PC-3 (cell line): ENCODE measurements around the gene JARID2. TPM values are rescaled to one million over a fixed set of nuclear protein-coding genes. Genes with fewer than 3 reads are reported as not detected.

Experiments used
- ATAC-seq: fragments of 200-7000 bp; cut with Tn5 transposase; 2 replicates; pipeline ENCODE4 v1.9.1; 2020; ENCODE audit warnings: mild to moderate bottlenecking, moderate library complexity
- BruUV-seq: library from RNA; stranded (reverse); fragments of 400-500 nt; replicated peaks from 2 replicates; lab custom pipeline; 2021; lab: Mats Ljungman, UMichigan
- CTCF ChIA-PET: fragments of 300-600 bp; sonication (Branson Sonifier 250); formaldehyde crosslinking; loops from one replicate; lab custom pipeline; 2022; ENCODE audit warnings: antibody characterized with exemption; lab: Charles Lee
- POLR2A ChIA-PET: fragments of 300-600 bp; sonication (Branson Sonifier 250); formaldehyde crosslinking; loops from one replicate; lab custom pipeline; 2022; ENCODE audit warnings: antibody characterized with exemption; ENCODE audit not compliant: unreplicated experiment; lab: Charles Lee
- DNase-seq: peaks from one replicate; pipeline ENCODE4 v3.0.0-alpha.2; 2015
- H2AFZ ChIP-seq: fragments of 300-600 bp; sonication (generic); 2 replicates; pipeline ENCODE4 v1.6.0; 2016; ENCODE audit warnings: antibody characterized with exemption, low read length
- H3F3A ChIP-seq: fragments of 300-600 bp; sonication (generic); one replicate; pipeline ENCODE4 v1.6.0; 2017; ENCODE audit warnings: antibody characterized with exemption, low read length, control low read depth, mild to moderate bottlenecking; ENCODE audit not compliant: unreplicated experiment
- H3K27ac ChIP-seq: fragments of 300-600 bp; sonication (generic); 2 replicates; pipeline ENCODE4 v1.5.1; 2016; ENCODE audit warnings: mild to moderate bottlenecking, low read length
- H3K27me3 ChIP-seq: fragments of 300-600 bp; sonication (generic); 2 replicates; pipeline ENCODE4 v1.6.1; 2016; ENCODE audit warnings: low read length, mixed read lengths
- H3K36me3 ChIP-seq: fragments of 300-600 bp; sonication (generic); 2 replicates; pipeline ENCODE4 v1.6.1; 2016; ENCODE audit warnings: low read depth, mixed run types, low read length, mixed read lengths
- H3K4me1 ChIP-seq: fragments of 300-600 bp; sonication (generic); 2 replicates; pipeline ENCODE4 v1.5.1; 2016; ENCODE audit warnings: low read length; ENCODE audit not compliant: insufficient read depth
- H3K4me2 ChIP-seq: fragments of 300-600 bp; sonication (generic); 2 replicates; pipeline ENCODE4 v1.6.0; 2016; ENCODE audit warnings: low read length
- H3K4me3 ChIP-seq: fragments of 300-600 bp; sonication (generic); 2 replicates; pipeline ENCODE4 v1.5.1; 2016; ENCODE audit warnings: mild to moderate bottlenecking, low read length, mixed read lengths
- H3K79me2 ChIP-seq: fragments of 300-600 bp; sonication (generic); 2 replicates; pipeline ENCODE4 v1.6.1; 2017; ENCODE audit warnings: low read length, mixed read lengths
- H3K9ac ChIP-seq: fragments of 300-600 bp; sonication (generic); 2 replicates; pipeline ENCODE4 v1.6.0; 2016; ENCODE audit warnings: mild to moderate bottlenecking, low read length
- H3K9me2 ChIP-seq: fragments of 300-600 bp; sonication (generic); replicated peaks from 2 replicates; pipeline ENCODE4 v1.6.1; 2016; ENCODE audit warnings: mixed run types, low read length, mixed read lengths
- H3K9me3 ChIP-seq: fragments of 300-600 bp; sonication (generic); 2 replicates; pipeline ENCODE4 v1.6.1; 2016; ENCODE audit warnings: low read length, mixed read lengths
- H4K20me1 ChIP-seq: fragments of 300-600 bp; sonication (generic); 2 replicates; pipeline ENCODE4 v1.6.1; 2016; ENCODE audit warnings: low read length, mixed read lengths
- EZH2 ChIP-seq: fragments of 300-600 bp; sonication (generic); IDR thresholded peaks from one replicate; pipeline ENCODE4 v1.6.1; 2017; ENCODE audit warnings: antibody characterized with exemption, mild to moderate bottlenecking, low read length; ENCODE audit not compliant: unreplicated experiment
- EZH2phosphoT487 ChIP-seq: fragments of 300-600 bp; sonication (generic); IDR thresholded peaks from 2 replicates; pipeline ENCODE4 v1.6.1; 2018; ENCODE audit warnings: mild to moderate bottlenecking, antibody characterized with exemption, low read length, borderline replicate concordance
- intact Hi-C: fragments of 100-400 bp; cut with micrococcal nuclease; formaldehyde crosslinking; loops from 2 replicates; pipeline ENCODE4 v1.9.0; 2023
- total RNA-seq: library from RNA; depleted of rRNA; stranded (reverse); fragments of >200 nt; gene quantifications from 2 replicates; pipeline ENCODE4 v1.2.3, GENCODE V29; 2014
- TF ChIP-seq, protein P1 (sequence below): fragments of 300-600 bp; sonication (generic); conservative IDR thresholded peaks from 2 replicates; pipeline ENCODE4 v1.5.1; 2017; ENCODE audit warnings: antibody characterized with exemption, low read depth, mild to moderate bottlenecking, low read length

JARID2 gene
- total RNA-seq, 1 experiment from 2014 or later, result 11.0 TPM

DNA sequence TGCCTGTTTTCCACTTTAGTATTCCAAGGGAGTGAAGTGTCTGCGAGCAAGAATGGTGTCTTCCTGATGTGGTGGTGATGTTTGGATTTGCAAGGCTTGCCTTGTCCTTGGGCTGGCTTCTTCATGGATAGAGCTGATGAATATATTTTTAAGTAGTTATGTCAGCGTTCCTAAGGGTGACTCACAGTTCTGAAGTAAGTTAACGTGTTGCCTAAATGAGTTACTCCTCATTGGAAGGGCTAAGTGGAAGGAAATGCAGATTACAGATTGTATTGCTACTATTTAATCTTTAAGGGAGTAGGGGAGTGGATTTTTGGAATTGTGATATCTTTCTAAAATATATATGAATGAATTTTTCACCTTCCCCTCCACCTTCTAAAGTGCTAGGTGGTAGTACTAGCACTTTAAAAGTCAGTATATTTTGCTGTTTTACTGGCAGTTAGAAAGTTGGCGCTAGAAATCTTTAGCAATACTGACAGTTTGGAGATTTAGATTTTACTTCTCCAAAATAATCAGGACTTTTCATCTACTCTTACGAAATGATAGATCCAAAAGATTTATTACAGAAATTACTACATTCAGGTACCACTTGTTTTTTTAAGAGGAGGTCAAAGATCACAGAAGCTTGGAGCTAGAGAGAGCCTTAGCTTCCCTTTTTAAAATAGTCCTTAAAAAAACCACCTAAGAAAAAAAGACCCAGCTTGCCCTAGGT is 197.4 kb downstream of the JARID2 start:
- Histone ChIP-seq H3K9me3 (no peaks in the 10 kb centered on the region), H3K36me3 (no peaks in the 10 kb centered on the region), H3K79me2 (peaks cover 75% of the 10 kb centered on the region), H3K9ac (no peak overlapping the region), H3F3A (no peaks in the 10 kb centered on the region), H3K27ac (no peak overlapping the region), H4K20me1 (no peaks in the 10 kb centered on the region), H2AFZ (no peak overlapping the region), H3K27me3 (no peaks in the 10 kb centered on the region), H3K4me3 (no peak overlapping the region), H3K9me2 (no peaks in the 10 kb centered on the region), H3K4me2 (peak overlapping the region; percentile 27; the same call in 1 of the 2 replicates), H3K4me1 (peaks cover 21% of the 10 kb centered on the region)
- no TSS peak for BruUV-seq
- intact Hi-C loops, result loop anchor here (2.0 to 10.0 kb wide), 3 partner anchors 48 to 184 kb away; no protein-coding TSS in a partner anchor
- POLR2A ChIA-PET, result interaction anchor here (0.7 kb wide), 1 partner anchor 925 kb away, joined by 3 read pairs; no protein-coding TSS in a partner anchor
- TF ChIP-seq EZH2, result no peak
- TF ChIP-seq EZH2phosphoT487, result no peak
- TF ChIP-seq, protein P1, sequence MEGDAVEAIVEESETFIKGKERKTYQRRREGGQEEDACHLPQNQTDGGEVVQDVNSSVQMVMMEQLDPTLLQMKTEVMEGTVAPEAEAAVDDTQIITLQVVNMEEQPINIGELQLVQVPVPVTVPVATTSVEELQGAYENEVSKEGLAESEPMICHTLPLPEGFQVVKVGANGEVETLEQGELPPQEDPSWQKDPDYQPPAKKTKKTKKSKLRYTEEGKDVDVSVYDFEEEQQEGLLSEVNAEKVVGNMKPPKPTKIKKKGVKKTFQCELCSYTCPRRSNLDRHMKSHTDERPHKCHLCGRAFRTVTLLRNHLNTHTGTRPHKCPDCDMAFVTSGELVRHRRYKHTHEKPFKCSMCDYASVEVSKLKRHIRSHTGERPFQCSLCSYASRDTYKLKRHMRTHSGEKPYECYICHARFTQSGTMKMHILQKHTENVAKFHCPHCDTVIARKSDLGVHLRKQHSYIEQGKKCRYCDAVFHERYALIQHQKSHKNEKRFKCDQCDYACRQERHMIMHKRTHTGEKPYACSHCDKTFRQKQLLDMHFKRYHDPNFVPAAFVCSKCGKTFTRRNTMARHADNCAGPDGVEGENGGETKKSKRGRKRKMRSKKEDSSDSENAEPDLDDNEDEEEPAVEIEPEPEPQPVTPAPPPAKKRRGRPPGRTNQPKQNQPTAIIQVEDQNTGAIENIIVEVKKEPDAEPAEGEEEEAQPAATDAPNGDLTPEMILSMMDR, result no peak
- ATAC-seq (peak; percentile 86), DNase-seq (peak; percentile 69)
- CTCF ChIA-PET, result interaction anchor here (0.6 to 0.7 kb wide), 2 partner anchors 189 to 1314 kb away, joined by 3 to 4 read pairs; no protein-coding TSS in a partner anchor

DNA sequence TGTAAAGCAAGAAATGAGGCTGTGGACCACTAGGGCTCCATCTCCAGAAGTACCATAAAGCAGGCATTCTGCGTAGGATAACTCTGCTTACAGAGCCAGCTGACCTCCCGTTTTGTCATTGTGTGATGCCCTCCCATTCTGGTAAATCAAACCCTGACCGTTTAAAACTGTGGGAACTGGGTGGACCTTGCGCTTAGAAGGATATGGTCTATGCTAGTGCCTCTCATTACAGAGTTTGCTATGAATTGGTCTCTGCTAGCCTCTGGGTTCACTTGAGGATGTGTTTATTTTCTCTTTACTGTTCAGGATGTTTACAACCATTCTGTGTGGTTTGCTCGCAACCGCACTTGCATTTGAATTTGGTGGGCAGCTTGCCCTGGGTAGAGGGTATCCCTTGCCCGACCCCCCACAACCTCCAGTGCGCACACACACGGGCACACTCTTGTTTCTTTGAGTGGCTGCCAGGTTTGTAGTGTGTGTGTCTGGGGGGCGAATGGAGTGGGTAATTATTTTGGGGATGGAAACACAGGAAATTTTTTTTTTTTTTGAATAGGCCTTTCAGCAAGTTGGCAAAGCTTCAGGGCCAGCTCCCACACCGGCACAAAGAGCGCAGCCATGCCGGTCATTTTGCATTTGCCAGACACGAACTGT is 198.3 kb downstream of the JARID2 start:
- ChIA-PET CTCF (no interaction called here), POLR2A (interaction anchor here (0.7 kb wide), 1 partner anchor 925 kb away, joined by 3 read pairs; no protein-coding TSS in a partner anchor)
- DNase-seq (no peak), ATAC-seq (no peak)
- no peak overlapping the region for H3K9ac ChIP-seq
- BruUV-seq, result no TSS peak
- H3K9me2 ChIP-seq, result no peaks in the 10 kb centered on the region
- H3K27ac ChIP-seq, result no peak overlapping the region
- no peak overlapping the region for H3K4me3 ChIP-seq
- H4K20me1 ChIP-seq, result no peaks in the 10 kb centered on the region
- peaks cover 85% of the 10 kb centered on the region for H3K79me2 ChIP-seq
- no peak overlapping the region for H2AFZ ChIP-seq
- H3K36me3 ChIP-seq, result no peaks in the 10 kb centered on the region
- TF ChIP-seq EZH2, result no peak
- H3F3A ChIP-seq, result no peaks in the 10 kb centered on the region
- intact Hi-C loops, result loop anchor here (5.0 to 10.0 kb wide), 2 partner anchors 119 to 183 kb away; no protein-coding TSS in a partner anchor
- H3K4me1 ChIP-seq, result peaks cover 29% of the 10 kb centered on the region
- H3K27me3 ChIP-seq, result no peaks in the 10 kb centered on the region
- no peak overlapping the region for H3K4me2 ChIP-seq
- H3K9me3 ChIP-seq, result no peaks in the 10 kb centered on the region

DNA sequence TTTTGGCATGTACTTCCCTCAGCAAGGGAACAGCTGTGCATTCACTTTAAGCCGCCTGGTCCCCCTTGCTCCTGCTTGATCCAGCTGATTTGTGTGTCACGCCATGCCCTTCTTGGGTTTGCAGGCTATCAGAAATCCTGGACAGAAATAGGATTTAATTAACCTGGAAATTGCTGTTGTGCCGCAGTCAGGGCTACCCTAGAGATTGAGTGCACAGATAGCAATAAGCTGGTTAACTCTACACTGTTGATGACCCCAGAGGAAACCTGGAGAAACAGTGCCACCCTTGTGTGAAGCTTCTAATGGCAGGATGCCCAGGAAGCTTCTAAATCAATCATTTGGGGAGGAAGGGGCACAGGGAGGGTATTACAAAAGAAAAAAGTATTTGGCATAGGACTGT is 199.0 kb downstream of the JARID2 start:
- TF ChIP-seq, protein P1, result peak; percentile 47; the same call in 1 of the 2 replicates
- no peak for TF ChIP-seq EZH2
- peak; percentile 51 for DNase-seq
- peaks cover 84% of the 10 kb centered on the region for H3K79me2 ChIP-seq
- H3K27me3 ChIP-seq, result no peaks in the 10 kb centered on the region
- no peak overlapping the region for H3K9ac ChIP-seq
- H3K27ac ChIP-seq, result no peak overlapping the region
- ChIA-PET POLR2A (no interaction called here), CTCF (no interaction called here)
- no peaks in the 10 kb centered on the region for H3K9me2 ChIP-seq
- no peaks in the 10 kb centered on the region for H4K20me1 ChIP-seq
- no peak for ATAC-seq
- H3F3A ChIP-seq, result no peaks in the 10 kb centered on the region
- H3K4me2 ChIP-seq, result no peak overlapping the region
- H3K9me3 ChIP-seq, result no peaks in the 10 kb centered on the region
- H3K4me1 ChIP-seq, result peaks cover 32% of the 10 kb centered on the region
- H3K4me3 ChIP-seq, result no peak overlapping the region
- no TSS peak for BruUV-seq
- no peak overlapping the region for H2AFZ ChIP-seq
- H3K36me3 ChIP-seq, result no peaks in the 10 kb centered on the region
- intact Hi-C loops, result loop anchor here (5.0 to 10.0 kb wide), 2 partner anchors 120 to 182 kb away; no protein-coding TSS in a partner anchor
